NCI-H510A treated with DMSO at 0.1 percent for 48 hours (cell line): ENCODE measurements around the gene PCDHGA2.
A peak's percentile ranks its signal among the peaks of the same experiment; 100 is the strongest.
"Not testable (repeated sequence)": the region's sequence is repeated elsewhere in the genome, so short reads cannot be mapped to it uniquely, and the experiment has no call there.

Experiments used
- DNase-seq: peaks from one replicate; lab custom pipeline; 2025; lab: John Stamatoyannopoulos, UW

The PCDHGA2 gene

DNA sequence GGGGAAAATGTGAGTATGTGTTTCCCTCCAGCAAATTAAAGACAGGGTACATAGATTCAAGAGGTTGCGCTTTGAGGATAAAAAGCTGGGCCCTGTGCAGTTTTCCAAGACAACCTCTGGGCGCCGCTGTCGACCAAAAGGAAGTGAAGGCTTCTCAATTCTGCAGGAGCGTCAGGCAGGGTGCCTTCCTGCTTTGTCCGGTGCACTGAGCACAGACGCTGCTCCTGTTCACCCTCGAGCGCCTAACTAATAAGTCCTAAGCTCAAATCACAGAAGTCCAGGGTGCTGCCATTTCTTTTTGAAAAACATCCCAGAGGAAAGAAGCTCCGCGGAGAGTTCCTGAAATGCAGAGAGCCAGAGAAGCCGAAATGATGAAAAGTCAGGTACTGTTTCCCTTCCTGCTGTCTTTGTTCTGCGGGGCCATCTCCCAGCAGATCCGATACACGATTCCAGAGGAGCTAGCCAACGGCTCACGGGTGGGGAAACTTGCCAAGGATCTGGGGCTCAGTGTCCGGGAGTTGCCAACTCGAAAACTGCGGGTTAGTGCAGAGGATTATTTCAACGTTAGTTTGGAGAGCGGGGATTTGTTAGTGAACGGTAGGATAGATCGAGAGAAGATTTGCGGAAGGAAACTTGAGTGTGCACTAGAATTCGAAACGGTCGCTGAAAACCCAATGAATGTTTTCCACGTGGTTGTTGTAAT lies 11.5 kb downstream of the PCDHGA2 start, which contains the start of gene PCDHGB1:
Gene PCDHGB1, plus strand, starts transcription at position 183 of the 703 bp plus-strand sequence. Its CDS starts 162 bp downstream, at position 345.
- DNase-seq, result no peak

DNA sequence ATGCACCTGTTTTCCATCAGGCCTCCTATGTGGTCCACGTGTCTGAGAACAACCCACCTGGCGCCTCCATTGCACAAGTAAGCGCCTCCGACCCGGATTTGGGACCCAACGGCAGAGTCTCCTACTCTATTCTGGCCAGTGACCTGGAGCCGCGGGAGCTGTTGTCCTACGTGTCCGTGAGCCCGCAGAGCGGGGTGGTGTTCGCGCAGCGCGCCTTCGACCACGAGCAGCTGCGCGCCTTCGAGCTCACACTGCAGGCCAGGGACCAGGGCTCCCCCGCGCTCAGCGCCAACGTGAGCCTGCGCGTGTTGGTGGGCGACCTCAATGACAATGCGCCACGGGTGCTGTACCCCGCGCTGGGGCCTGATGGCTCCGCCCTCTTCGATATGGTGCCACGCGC lies 13.0 kb downstream of the PCDHGA2 start:
- no peak for DNase-seq

DNA sequence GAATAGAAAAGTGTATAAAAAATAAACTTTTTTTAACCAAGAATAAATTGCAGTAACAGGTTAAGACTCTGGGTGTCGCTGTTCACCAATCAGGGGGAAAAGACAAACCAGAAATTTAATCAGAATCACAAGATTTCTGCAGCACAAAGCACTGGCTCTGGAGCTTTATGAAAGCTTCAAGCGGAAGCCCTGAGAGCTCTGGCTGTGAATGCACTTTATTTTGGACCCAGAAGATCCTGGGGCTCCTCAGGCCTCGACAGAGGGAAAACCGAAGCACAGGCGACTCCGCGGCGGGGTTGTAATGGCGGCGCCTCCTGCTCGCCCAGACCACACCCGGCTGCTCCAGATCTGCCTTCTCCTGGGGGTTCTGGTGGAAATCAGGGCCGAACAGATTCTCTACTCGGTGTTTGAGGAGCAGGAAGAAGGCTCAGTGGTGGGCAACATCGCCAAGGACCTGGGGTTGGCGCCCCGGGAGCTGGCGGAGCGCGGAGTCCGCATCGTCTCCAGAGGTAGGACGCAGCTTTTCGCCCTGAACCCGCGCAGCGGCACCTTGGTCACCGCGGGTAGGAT lies 16.4 kb downstream of the PCDHGA2 start, which contains the start of gene PCDHGA4:
Gene PCDHGA4, plus strand, starts transcription at position 122 of the 570 bp plus-strand sequence. Its CDS starts 87 bp downstream, at position 209.
- no peak for DNase-seq

DNA sequence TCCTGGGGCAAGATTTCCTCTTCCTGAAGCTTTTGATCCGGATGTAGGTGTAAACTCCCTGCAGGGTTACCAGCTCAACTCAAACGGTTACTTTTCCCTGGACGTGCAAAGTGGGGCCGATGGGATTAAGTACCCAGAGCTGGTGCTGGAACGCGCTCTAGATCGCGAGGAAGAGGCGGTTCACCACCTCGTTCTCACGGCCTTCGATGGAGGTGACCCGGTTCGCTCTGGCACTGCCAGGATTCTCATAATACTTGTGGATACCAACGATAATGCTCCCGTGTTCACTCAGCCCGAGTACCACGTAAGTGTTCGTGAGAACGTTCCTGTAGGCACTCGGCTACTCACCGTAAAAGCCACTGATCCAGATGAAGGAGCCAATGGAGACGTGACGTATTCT lies 17.1 kb downstream of the PCDHGA2 start:
- no peak for DNase-seq

DNA sequence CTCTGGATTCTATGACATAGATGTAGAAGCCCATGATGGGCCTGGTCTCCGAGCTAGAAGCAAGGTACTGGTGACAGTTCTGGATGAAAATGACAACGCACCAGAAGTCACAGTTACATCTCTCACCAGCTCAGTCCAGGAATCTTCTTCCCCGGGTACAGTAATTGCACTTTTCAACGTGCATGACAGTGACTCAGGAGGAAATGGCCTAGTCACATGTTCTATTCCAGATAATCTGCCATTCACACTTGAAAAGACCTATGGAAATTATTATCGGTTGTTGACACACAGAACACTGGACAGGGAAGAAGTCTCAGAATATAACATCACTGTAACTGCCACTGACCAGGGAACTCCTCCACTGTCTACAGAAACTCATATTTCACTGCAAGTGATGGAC lies 17.6 kb downstream of the PCDHGA2 start:
- no peak for DNase-seq

DNA sequence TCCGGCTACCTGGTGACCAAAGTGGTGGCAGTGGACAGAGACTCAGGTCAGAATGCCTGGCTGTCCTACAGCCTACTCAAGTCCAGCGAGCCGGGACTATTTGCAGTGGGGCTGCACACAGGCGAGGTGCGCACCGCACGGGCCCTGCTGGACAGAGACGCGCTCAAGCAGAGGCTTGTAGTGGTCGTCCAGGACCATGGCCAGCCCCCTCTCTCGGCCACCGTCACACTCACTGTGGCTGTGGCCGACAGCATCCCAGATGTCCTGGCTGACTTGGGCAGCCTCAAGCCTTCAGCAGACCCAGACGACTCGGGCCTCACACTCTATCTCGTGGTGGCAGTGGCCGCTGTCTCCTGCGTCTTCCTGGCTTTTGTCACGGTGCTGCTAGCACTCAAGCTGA lies 18.4 kb downstream of the PCDHGA2 start:
- no peak for DNase-seq

DNA sequence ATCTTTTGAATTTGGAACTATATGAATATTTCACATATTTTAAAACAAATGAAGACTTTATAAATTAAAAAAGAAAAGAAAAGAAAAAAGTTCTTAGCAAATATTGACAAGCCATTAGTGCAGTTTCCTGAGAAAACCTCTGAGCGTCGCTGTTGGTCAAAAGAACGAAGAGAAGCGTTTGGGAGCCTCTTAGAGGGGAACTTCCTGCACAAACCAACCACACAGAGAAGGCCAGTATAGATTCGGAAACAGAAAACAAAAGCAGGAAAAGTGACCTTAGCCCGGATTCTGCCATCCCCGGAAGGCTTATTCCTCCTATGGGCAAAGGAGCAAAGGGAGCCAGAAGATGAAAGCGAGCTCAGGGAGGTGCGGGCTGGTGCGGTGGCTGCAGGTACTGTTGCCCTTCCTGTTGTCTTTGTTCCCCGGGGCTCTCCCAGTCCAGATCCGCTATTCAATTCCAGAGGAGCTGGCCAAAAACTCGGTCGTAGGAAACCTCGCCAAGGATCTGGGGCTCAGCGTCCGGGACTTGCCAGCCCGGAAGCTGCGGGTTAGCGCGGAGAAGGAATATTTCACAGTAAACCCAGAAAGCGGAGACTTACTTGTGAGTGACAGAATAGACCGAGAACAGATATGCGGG lies 21.3 kb downstream of the PCDHGA2 start, which contains the start of gene PCDHGB2:
Gene PCDHGB2, plus strand, starts transcription at position 205 of the 637 bp plus-strand sequence. Its CDS starts 142 bp downstream, at position 347.
- DNase-seq, result no peak

DNA sequence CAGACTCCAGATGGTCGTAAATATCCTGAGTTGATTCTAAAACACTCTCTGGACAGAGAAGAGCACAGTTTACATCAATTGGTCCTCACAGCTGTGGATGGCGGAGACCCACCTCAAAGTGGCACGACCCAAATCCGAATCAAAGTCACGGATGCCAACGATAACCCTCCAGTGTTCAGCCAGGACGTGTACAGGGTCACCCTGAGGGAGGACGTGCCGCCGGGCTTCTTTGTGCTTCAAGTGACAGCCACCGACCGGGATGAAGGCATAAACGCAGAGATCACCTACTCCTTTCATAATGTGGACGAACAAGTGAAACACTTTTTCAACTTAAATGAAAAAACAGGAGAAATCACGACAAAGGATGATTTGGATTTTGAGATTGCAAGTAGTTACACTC lies 22.1 kb downstream of the PCDHGA2 start:
- DNase-seq, result no peak

DNA sequence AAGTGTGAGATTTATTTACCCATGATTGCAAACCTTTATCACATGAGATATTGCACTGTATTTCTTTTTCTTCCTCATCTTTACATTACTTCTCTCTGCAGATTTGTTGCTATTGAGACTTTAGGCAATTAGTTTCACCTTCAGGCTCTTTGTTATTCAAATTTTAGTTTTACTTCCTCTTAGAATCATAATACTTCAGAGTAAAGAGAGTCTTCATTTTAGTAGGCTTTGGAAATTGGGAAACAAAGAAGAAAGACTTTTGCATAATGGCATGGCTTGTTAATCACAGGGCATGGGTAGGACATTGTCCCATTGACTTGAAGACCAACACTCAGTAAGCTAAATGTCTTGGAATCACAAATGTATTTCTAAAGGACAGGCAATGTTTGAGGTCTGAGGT lies 24.2 kb downstream of the PCDHGA2 start:
- no peak for DNase-seq

DNA sequence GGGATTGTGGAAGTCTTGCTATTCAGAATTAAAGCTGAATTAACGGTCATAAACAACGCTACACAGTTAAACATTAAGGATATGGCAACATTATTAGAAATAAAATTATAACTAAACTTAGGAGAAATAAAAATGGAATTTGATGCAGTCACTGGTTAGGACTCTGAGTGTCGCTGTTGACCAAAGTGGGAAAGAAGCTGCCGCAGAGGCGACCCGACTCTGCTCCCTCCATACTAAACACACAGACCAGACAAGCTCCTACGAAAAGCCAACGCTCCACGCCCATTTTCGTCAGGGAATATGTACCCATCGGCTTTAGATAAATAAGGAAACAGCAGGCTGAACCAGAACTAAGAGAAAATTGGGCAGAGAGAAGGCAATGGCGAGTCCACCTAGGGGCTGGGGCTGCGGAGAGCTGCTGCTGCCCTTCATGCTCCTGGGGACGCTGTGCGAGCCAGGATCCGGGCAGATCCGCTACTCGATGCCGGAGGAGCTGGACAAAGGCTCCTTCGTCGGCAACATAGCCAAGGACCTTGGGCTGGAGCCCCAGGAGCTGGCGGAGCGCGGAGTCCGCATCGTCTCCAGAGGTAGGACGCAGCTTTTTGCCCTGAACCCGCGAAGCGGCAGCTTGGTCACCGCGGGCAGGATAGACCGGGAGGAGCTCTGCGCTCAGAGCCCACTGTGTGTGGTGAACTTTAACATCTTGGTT lies 25.5 kb downstream of the PCDHGA2 start, which contains the start of gene PCDHGA5:
Gene PCDHGA5, plus strand, starts transcription at position 211 of the 709 bp plus-strand sequence. Its CDS starts 169 bp downstream, at position 380.
- no peak for DNase-seq

DNA sequence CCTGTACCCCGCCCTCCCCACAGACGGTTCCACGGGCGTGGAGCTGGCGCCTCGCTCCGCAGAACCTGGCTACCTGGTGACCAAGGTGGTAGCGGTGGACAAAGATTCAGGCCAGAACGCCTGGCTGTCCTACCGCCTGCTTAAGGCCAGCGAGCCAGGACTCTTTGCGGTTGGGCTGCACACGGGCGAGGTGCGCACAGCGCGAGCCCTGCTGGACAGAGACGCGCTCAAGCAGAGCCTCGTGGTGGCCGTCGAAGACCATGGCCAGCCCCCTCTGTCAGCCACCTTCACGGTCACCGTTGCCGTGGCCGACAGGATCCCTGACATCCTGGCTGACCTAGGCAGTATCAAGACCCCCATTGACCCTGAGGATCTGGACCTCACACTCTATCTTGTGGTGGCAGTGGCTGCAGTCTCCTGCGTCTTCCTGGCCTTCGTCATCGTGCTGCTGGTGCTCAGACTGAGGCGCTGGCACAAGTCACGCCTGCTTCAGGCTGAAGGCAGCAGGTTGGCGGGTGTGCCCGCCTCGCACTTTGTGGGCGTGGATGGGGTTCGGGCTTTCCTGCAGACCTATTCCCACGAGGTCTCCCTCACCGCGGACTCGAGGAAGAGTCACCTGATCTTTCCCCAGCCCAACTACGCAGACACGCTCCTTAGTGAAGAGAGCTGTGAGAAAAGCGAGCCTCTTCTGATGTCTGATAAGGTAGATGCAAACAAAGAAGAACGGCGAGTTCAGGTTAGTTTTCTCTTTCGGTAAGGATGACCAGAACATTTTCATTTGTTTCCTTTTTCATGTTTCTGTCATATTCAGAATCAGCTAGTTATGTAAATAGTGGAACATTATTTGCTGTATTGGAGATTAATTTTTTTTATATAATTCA lies 27.7 kb downstream of the PCDHGA2 start:
- no peak for DNase-seq

DNA sequence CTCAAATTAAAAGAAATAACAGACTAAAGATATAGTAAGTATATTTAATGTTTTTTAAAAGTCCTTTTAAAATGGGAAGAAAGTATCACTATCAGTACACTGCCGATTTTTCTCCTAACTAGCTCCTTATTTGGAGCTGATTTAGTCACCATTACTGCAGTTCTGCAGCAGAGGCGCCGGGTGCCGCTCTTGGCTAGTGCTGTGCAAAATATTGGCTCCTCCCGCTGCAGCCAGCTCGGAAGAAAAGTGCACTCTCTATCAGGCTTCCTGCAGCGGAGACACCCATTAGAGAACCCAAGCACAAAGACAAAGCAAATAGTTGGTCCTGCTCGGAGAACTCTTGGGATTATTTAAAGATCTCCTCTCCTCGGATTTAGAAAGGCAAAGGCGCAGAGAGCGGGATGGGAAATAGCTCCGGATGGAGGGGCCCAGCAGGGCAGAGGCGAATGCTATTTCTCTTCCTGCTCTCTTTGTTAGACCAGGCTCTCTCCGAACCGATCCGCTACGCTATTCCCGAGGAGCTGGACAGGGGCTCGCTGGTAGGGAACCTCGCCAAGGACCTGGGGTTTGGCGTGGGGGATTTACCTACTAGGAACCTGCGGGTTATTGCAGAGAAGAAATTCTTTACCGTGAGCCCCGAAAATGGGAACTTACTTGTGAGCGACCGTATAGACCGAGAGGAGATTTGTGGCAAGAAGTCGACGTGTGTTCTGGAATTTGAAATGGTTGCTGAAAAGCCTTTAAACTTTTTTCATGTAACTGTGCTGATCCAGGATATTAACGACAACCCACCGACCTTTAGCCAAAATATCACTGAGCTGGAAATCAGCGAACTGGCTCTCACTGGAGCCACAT lies 31.7 kb downstream of the PCDHGA2 start, which contains the start of gene PCDHGB3:
Gene PCDHGB3, plus strand, starts transcription at position 249 of the 855 bp plus-strand sequence. Its CDS starts 153 bp downstream, at position 402.
- no peak for DNase-seq

DNA sequence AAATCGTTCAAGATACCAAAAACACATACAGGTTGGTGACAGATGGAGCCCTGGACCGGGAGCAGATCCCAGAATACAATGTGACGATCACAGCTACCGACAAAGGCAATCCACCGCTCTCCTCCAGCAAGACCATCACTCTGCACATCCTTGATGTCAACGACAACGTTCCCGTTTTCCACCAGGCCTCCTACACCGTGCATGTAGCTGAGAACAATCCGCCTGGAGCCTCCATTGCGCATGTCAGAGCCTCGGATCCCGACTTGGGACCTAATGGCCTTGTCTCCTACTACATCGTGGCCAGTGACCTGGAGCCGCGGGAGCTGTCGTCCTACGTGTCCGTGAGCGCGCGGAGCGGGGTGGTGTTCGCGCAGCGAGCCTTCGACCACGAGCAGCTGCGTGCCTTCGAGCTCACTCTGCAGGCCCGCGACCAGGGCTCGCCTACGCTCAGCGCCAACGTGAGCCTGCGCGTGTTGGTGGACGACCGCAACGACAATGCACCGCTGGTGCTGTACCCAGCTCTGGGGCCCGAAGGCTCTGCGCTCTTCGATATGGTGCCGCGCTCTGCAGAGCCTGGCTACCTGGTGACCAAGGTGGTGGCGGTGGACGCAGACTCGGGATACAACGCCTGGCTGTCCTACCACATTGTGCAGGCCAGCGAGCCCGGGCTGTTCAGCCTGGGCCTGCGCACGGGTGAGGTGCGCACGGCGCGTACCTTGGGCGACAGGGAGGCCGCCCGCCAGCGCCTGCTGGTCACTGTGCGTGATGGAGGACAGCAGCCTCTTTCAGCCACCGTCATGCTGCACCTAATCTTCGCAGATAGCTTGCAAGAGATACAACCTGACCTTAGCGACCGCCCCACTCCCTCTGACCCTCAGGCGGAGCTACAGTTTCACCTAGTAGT lies 33.3 kb downstream of the PCDHGA2 start:
- no peak for DNase-seq

DNA sequence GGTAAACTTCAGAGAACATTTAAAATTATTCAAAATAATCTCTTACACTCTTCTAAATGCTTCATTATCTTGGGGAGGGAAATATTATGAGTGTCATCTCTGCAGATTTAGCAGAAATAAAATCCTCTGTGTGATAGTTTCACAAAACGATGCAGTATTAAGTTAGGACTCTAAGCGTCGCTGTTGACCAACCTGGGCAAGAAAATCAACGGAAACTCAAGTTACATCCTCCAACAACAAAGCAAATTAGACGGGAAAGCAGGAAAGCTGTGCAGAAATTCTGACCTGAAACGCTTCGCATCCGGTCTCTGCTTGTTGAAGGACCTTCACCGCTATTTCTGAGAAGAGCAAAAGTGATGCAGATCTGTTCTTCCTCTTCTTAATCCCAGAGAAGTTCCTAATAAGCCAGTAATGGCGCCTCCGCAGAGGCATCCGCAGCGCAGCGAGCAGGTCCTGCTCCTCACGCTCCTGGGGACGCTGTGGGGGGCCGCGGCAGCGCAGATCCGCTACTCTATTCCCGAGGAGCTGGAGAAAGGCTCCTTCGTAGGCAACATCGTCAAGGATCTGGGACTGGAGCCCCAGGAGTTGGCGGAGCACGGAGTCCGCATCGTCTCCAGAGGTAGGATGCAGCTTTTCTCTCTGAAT lies 35.2 kb downstream of the PCDHGA2 start, which contains the start of gene PCDHGA6:
Gene PCDHGA6, plus strand, starts transcription at position 219 of the 645 bp plus-strand sequence. Its CDS starts 193 bp downstream, at position 412.
- DNase-seq, result no peak

DNA sequence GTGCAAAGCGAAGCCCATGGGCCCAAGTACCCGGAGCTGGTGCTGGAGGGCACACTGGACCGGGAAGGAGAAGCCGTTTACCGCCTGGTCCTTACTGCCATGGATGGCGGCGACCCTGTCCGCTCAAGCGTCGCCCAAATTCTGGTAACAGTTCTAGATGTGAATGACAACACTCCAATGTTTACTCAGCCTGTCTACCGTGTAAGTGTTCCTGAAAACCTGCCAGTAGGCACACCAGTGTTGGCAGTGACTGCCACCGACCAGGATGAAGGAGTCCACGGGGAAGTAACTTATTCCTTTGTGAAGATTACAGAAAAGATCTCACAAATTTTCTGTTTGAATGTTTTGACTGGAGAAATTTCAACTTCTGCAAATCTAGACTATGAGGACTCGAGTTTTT lies 36.1 kb downstream of the PCDHGA2 start:
- DNase-seq, result no peak

DNA sequence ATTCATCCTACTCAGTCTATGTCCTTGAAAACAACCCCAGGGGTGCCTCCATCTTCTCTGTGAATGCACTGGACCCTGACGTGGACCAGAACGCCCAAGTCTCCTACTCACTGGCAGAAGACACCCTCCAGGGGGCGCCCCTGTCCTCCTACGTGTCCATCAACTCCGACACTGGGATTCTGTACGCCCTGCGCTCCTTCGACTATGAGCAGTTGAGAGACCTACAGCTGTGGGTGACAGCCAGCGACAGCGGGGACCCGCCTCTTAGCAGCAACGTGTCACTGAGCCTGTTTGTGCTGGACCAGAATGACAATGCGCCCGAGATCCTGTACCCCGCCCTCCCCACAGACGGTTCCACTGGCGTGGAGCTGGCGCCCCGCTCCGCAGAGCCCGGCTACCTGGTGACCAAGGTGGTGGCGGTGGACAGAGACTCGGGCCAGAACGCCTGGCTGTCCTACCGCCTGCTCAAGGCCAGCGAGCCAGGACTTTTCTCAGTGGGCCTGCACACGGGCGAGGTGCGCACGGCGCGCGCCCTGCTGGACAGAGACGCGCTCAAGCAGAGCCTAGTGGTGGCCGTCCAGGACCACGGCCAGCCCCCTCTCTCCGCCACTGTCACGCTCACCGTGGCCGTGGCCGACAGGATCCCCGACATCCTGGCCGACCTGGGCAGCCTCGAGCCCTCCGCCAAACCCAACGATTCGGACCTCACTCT lies 37.0 kb downstream of the PCDHGA2 start:
- not testable (repeated sequence) for DNase-seq

DNA sequence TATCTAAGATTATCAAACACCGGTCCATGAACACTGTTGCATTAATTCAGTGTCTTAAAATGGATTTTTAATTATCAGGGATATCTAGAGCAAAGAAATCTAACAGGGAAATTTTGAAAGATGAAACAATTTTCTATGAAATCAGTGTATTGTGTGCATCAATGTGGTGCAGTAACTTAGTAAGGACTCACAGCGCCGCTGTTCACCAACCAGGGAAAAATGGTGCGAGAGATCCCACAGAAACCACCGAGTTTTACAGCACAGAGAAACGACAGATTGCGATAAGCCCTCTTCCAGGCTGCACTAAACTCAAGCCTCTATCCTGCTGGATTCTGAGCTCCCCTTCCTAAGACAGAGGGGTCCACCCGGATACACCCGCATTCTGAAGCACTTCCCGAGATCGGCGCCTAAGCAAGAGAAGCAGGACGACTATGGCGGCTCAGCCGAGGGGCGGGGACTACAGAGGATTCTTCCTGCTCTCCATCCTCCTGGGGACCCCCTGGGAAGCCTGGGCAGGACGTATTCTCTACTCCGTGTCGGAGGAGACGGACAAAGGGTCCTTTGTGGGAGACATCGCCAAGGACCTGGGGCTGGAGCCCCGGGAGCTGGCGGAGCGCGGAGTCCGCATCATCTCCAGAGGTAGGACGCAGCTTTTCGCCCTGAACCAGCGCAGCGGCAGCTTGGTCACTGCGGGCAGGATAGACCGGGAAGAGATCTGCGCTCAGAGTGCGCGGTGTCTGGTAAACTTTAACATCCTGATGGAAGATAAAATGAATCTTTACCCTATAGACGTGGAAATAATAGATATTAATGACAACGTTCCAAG lies 44.1 kb downstream of the PCDHGA2 start, which contains the start of gene PCDHGA7:
Gene PCDHGA7, plus strand, starts transcription at position 274 of the 826 bp plus-strand sequence. Its CDS starts 158 bp downstream, at position 432.
- DNase-seq, result peak; percentile 24
